IMR-90 (cell line): ENCODE data around the gene TNNI2. TPM values are rescaled to one million over a fixed set of nuclear protein-coding genes. Genes with fewer than 3 reads are reported as not detected.

ENCODE experiments used
- ATAC-seq: fragments of 200-7000 bp; cut with Tn5 transposase; 2 replicates; pipeline ENCODE4 v1.9.1; 2020; ENCODE audit warnings: low read depth, mild to moderate bottlenecking, moderate library complexity
- BruUV-seq: library from RNA; stranded (reverse); fragments of 400-500 nt; replicated peaks from 2 replicates; lab custom pipeline; 2021; lab: Mats Ljungman, UMichigan
- CTCF ChIA-PET: fragments of 300-600 bp; formaldehyde crosslinking; extraction: SDS; loops from one replicate; lab custom pipeline; 2021; ENCODE audit warnings: antibody characterized with exemption; lab: Yijun Ruan, JAX
- POLR2A ChIA-PET: fragments of 300-600 bp; sonication (Branson Sonifier 250); formaldehyde crosslinking; loops from one replicate; lab custom pipeline; 2022; ENCODE audit warnings: antibody characterized with exemption; ENCODE audit not compliant: unreplicated experiment; lab: Charles Lee
- DNase-seq: peaks from one replicate; pipeline ENCODE4 v3.0.0; 2013
- H2AFZ ChIP-seq: replicated peaks from 2 replicates; pipeline ENCODE3; 2013; ENCODE audit warnings: low read length, mild to moderate bottlenecking; ENCODE audit not compliant: poor library complexity
- H2AK5ac ChIP-seq: 2 replicates; pipeline ENCODE4 v1.6.1; 2013; ENCODE audit warnings: low read depth, low read length, inconsistent platforms
- H2AK9ac ChIP-seq: replicated peaks from 2 replicates; pipeline ENCODE3; 2013; ENCODE audit warnings: mild to moderate bottlenecking, low read depth, low read length, moderate library complexity; ENCODE audit not compliant: poor library complexity
- H2BK120ac ChIP-seq: 2 replicates; pipeline ENCODE4 v1.6.1; 2013; ENCODE audit warnings: low read depth, low read length, inconsistent platforms
- H2BK15ac ChIP-seq: 3 replicates; pipeline ENCODE4 v1.6.1; 2013; ENCODE audit warnings: low read depth, low read length, inconsistent platforms
- H2BK20ac ChIP-seq: 2 replicates; pipeline ENCODE4 v1.6.1; 2013; ENCODE audit warnings: low read depth, mild to moderate bottlenecking, inconsistent platforms, low read length, moderate library complexity
- H2BK5ac ChIP-seq: 2 replicates; pipeline ENCODE4 v1.6.1; 2013; ENCODE audit warnings: mild to moderate bottlenecking, low read depth, low read length, inconsistent platforms; ENCODE audit not compliant: poor library complexity, severe bottlenecking
- H3K14ac ChIP-seq: replicated peaks from 2 replicates; pipeline ENCODE4 v1.6.1; 2013; ENCODE audit warnings: low read depth, low read length, inconsistent platforms
- H3K18ac ChIP-seq: 2 replicates; pipeline ENCODE4 v1.6.1; 2013; ENCODE audit warnings: low read depth, low read length, control low read depth
- H3K23ac ChIP-seq: 2 replicates; pipeline ENCODE4 v1.6.1; 2013; ENCODE audit warnings: low read depth, low read length, inconsistent platforms
- H3K27ac ChIP-seq: 2 replicates; pipeline ENCODE4 v1.5.1; 2013; ENCODE audit warnings: mild to moderate bottlenecking, control low read depth, low read length; ENCODE audit not compliant: insufficient read depth
- H3K27me3 ChIP-seq: 2 replicates; pipeline ENCODE4 v1.6.1; 2013; ENCODE audit warnings: low read length; ENCODE audit not compliant: control insufficient read depth, insufficient read depth
- H3K36me3 ChIP-seq: 2 replicates; pipeline ENCODE4 v1.6.1; 2013; ENCODE audit warnings: low read length, mixed read lengths; ENCODE audit not compliant: control insufficient read depth, insufficient read depth
- H3K4ac ChIP-seq: 2 replicates; pipeline ENCODE4 v1.6.1; 2013; ENCODE audit warnings: low read depth, low read length, inconsistent platforms
- H3K4me1 ChIP-seq: 2 replicates; pipeline ENCODE4 v1.6.1; 2013; ENCODE audit warnings: low read length, mixed read lengths; ENCODE audit not compliant: control insufficient read depth, insufficient read depth
- H3K4me2 ChIP-seq: 2 replicates; pipeline ENCODE4 v1.6.1; 2013; ENCODE audit warnings: low read depth, mild to moderate bottlenecking, control low read depth, low read length, moderate library complexity
- H3K4me3 ChIP-seq: 2 replicates; pipeline ENCODE4 v1.5.1; 2013; ENCODE audit warnings: low read depth, mild to moderate bottlenecking, control low read depth, low read length, moderate library complexity; ENCODE audit not compliant: insufficient read depth
- H3K56ac ChIP-seq: 2 replicates; pipeline ENCODE4 v1.6.1; 2013; ENCODE audit warnings: low read length, inconsistent platforms; ENCODE audit not compliant: insufficient read depth; ENCODE audit errors: extremely low read depth
- H3K79me1 ChIP-seq, 2 experiments: 2 replicates each; pipeline ENCODE4 v1.6.1; 2013; ENCODE audit warnings: low read length in 2 of 2, inconsistent platforms in 1 of 2, low read depth in 1 of 2
- H3K9ac ChIP-seq: 2 replicates; pipeline ENCODE4 v1.6.1; 2013; ENCODE audit warnings: low read depth, low read length, control low read depth
- H3K9me1 ChIP-seq: 2 replicates; pipeline ENCODE4 v1.6.1; 2013; ENCODE audit warnings: low read length, inconsistent platforms; ENCODE audit not compliant: insufficient read depth
- H3K9me3 ChIP-seq: 2 replicates; pipeline ENCODE4 v1.6.1; 2013; ENCODE audit warnings: low read length; ENCODE audit not compliant: control insufficient read depth, insufficient read depth
- H4K20me1 ChIP-seq: 2 replicates; pipeline ENCODE4 v1.6.1; 2013; ENCODE audit warnings: low read length, inconsistent platforms; ENCODE audit not compliant: insufficient read depth
- H4K5ac ChIP-seq: 2 replicates; pipeline ENCODE4 v1.6.1; 2013; ENCODE audit warnings: mild to moderate bottlenecking, low read depth, low read length, control low read depth
- H4K8ac ChIP-seq, 2 experiments: 2 replicates each; pipeline ENCODE4 v1.6.1; 2013; ENCODE audit warnings: low read depth in 2 of 2, low read length in 2 of 2, control low read depth in 1 of 2, inconsistent platforms in 1 of 2
- H4K91ac ChIP-seq: 2 replicates; pipeline ENCODE4 v1.6.1; 2013; ENCODE audit warnings: low read depth, low read length, inconsistent platforms; ENCODE audit not compliant: insufficient read depth
- BHLHE40 ChIP-seq: fragments of 150-350 bp; IDR thresholded peaks from 2 replicates; pipeline ENCODE4 v1.6.1; 2016; ENCODE audit warnings: mild to moderate bottlenecking, low read depth, low read length
- CEBPB ChIP-seq: IDR thresholded peaks from 2 replicates; pipeline ENCODE4 v1.6.1; 2012; ENCODE audit warnings: low read depth, low read length, improper control_type of control experiment
- CHD1 ChIP-seq: IDR thresholded peaks from 2 replicates; pipeline ENCODE4 v1.6.1; 2012; ENCODE audit warnings: low read depth, low read length, improper control_type of control experiment
- CTCF ChIP-seq: conservative IDR thresholded peaks from 2 replicates; pipeline ENCODE4 v1.5.1; 2012; ENCODE audit warnings: mild to moderate bottlenecking, low read depth, low read length, improper control_type of control experiment
- FOS ChIP-seq: fragments of 150-350 bp; IDR thresholded peaks from 2 replicates; pipeline ENCODE4 v1.6.1; 2016; ENCODE audit warnings: low read depth, low read length
- MAFK ChIP-seq: IDR thresholded peaks from 2 replicates; pipeline ENCODE4 v1.6.1; 2012; ENCODE audit warnings: low read depth, low read length, improper control_type of control experiment
- MAZ ChIP-seq: IDR thresholded peaks from 2 replicates; pipeline ENCODE4 v1.6.1; 2012; ENCODE audit warnings: low read depth, mild to moderate bottlenecking, low read length, improper control_type of control experiment, moderate library complexity, borderline replicate concordance
- MXI1 ChIP-seq: IDR thresholded peaks from 2 replicates; pipeline ENCODE4 v1.6.1; 2012; ENCODE audit warnings: low read depth, mild to moderate bottlenecking, low read length, moderate library complexity, borderline replicate concordance
- NFE2L2 ChIP-seq: fragments of 150-350 bp; IDR thresholded peaks from 2 replicates; pipeline ENCODE4 v1.6.1; 2016; ENCODE audit warnings: low read depth, mild to moderate bottlenecking, low read length
- POLR2A ChIP-seq: IDR thresholded peaks from 2 replicates; pipeline ENCODE4 v1.6.1; 2012; ENCODE audit warnings: mild to moderate bottlenecking, low read depth, low read length
- RAD21 ChIP-seq: IDR thresholded peaks from 2 replicates; pipeline ENCODE4 v1.6.1; 2012; ENCODE audit warnings: low read length, improper control_type of control experiment
- RFX5 ChIP-seq: IDR thresholded peaks from 2 replicates; pipeline ENCODE4 v1.8.0; 2012; ENCODE audit warnings: low read depth, mild to moderate bottlenecking, low read length, moderate library complexity
- SMC3 ChIP-seq: fragments of 150-350 bp; IDR thresholded peaks from 2 replicates; pipeline ENCODE4 v1.6.1; 2016; ENCODE audit warnings: low read depth, mild to moderate bottlenecking, antibody characterized with exemption, low read length, moderate library complexity
- WGBS, 2 experiments: methylation state at CpG; one replicate each; pipeline versions ENCODE4 v1.1.5 to v1.1.7; 2013; ENCODE audit warnings: missing lambda C conversion rate in 2 of 2; ENCODE audit not compliant: insufficient read length in 1 of 2; ENCODE audit errors: extremely low coverage in 2 of 2; 5-methylcytosine and 5-hydroxymethylcytosine counted together
- dilution Hi-C: fragments of 300-500 bp; cut with HindIII; formaldehyde crosslinking; loops from one replicate; pipeline ENCODE4 v1.14.3; 2018; ENCODE audit warnings: low sequenced_read_pairs; ENCODE audit not compliant: unreplicated experiment
- in situ Hi-C: fragments of 300-500 bp; cut with MboI; formaldehyde crosslinking; loops from 3 replicates; pipeline ENCODE4 v1.14.3; 2019; ENCODE audit warnings: low sequenced_read_pairs, inconsistent platforms, mixed read lengths
- intact Hi-C: fragments of 100-400 bp; cut with micrococcal nuclease; formaldehyde crosslinking; loops from 2 replicates; pipeline ENCODE4 v1.10.0; 2022
- polyA plus RNA-seq, 3 experiments: library from polyadenylated mRNA; depleted of rRNA; stranded (reverse); fragments of >200 nt; gene quantifications; 2 replicates each; pipeline ENCODE4 v1.2.3, GENCODE V29; 2012; ENCODE audit warnings: low replicate concordance in 1 of 3
- total RNA-seq: library from RNA; depleted of rRNA; stranded (reverse); fragments of >200 nt; gene quantifications from 2 replicates; pipeline ENCODE4 v1.2.3, GENCODE V29; 2012

The TNNI2 gene
- total and polyA plus RNA-seq, 2 of the 4 experiments (the other 2 are of a cell fraction): not detected

GRCh38 chr11:1797391-1798125 is 41.2 kb upstream of the TNNI2 start:
- no peak for DNase-seq
- Histone ChIP-seq H3K9me1 (no peaks in the 10 kb centered on the region), H3K9ac (no peak overlapping the region), H3K79me1 (no peaks in the 10 kb centered on the region), H3K56ac (no peak overlapping the region), H4K5ac (no peak overlapping the region), H3K36me3 (no peaks in the 10 kb centered on the region), H3K27ac (no peak overlapping the region), H4K20me1 (no peaks in the 10 kb centered on the region), H2BK15ac (no peak overlapping the region), H2AFZ (no peak overlapping the region), H4K91ac (no peak overlapping the region), H2BK120ac (no peak overlapping the region), H3K14ac (no peak overlapping the region), H3K4me1 (no peaks in the 10 kb centered on the region), H2BK20ac (no peak overlapping the region), H3K18ac (no peak overlapping the region), H2AK9ac (no peak overlapping the region), H3K4ac (no peak overlapping the region), H4K8ac (no peak overlapping the region), H2AK5ac (no peak overlapping the region), H3K27me3 (peaks cover 42% of the 10 kb centered on the region), H2BK5ac (no peak overlapping the region), H3K4me3 (no peak overlapping the region), H3K9me3 (no peaks in the 10 kb centered on the region), H3K23ac (no peak overlapping the region), H3K4me2 (no peak overlapping the region)
- TF ChIP-seq MAFK (no peak), SMC3 (no peak), CEBPB (no peak), BHLHE40 (no peak), RFX5 (no peak), CHD1 (no peak), FOS (no peak), NFE2L2 (no peak), MAZ (no peak), POLR2A (no peak), RAD21 (no peak), MXI1 (no peak), CTCF (no peak)
- BruUV-seq: no TSS peak
- in situ Hi-C loops (no loop called here), dilution Hi-C loops (no loop called here), intact Hi-C loops (no loop called here)
- no peak for ATAC-seq
- no CpG with 5 or more reads among the region's 14 CpGs for WGBS, 2 experiments
- CTCF ChIA-PET: no interaction called here
- POLR2A ChIA-PET: no interaction called here
